ENCODE measurements around the gene NFASC.

NFASC gene

GRCh38 chr1:205041998-205042910 lies 171.6 kb downstream of the NFASC start:
- DNase-seq (ENCODE audit: low read depth), result no peak

- DNase-seq (ENCODE audit: low read depth), result no peak
These were observed 172.5 kb downstream of the NFASC start, which contains the start of gene CNTN2 for GRCh38 chr1:205042911-205043806. TSS of gene CNTN2 (plus strand) at chr1:205043212. CDS start at chr1:205053186, 9,974 bp downstream.

GRCh38 chr1:205043866-205044265 lies 173.2 kb downstream of the NFASC start:
- no peak for DNase-seq (ENCODE audit: low read depth)

GRCh38 chr1:205044741-205045140 lies 174.1 kb downstream of the NFASC start:
- DNase-seq (ENCODE audit: low read depth), result no peak

- DNase-seq (ENCODE audit: low read depth), result no peak
These were observed 174.5 kb downstream of the NFASC start for GRCh38 chr1:205045146-205045545.

GRCh38 chr1:205046870-205047269 lies 176.2 kb downstream of the NFASC start:
- DNase-seq (ENCODE audit: low read depth), result no peak

- no peak for DNase-seq (ENCODE audit: low read depth)
These were observed 177.1 kb downstream of the NFASC start for GRCh38 chr1:205047764-205048231.

GRCh38 chr1:205048382-205048781 lies 177.7 kb downstream of the NFASC start:
- DNase-seq (ENCODE audit: low read depth), result no peak

GRCh38 chr1:205049479-205049878 lies 178.8 kb downstream of the NFASC start:
- no peak for DNase-seq (ENCODE audit: low read depth)

- DNase-seq (ENCODE audit: low read depth), result no peak
These were observed 182.0 kb downstream of the NFASC start for GRCh38 chr1:205052690-205053089.

GRCh38 chr1:205053296-205053695 lies 182.6 kb downstream of the NFASC start:
- no peak for DNase-seq (ENCODE audit: low read depth)

- DNase-seq (ENCODE audit: low read depth), result no peak
These were observed 183.4 kb downstream of the NFASC start for GRCh38 chr1:205054013-205054412.

GRCh38 chr1:205056188-205056611 lies 185.5 kb downstream of the NFASC start:
- DNase-seq (ENCODE audit: low read depth), result no peak

- DNase-seq (ENCODE audit: low read depth), result no peak
These were observed 186.4 kb downstream of the NFASC start for GRCh38 chr1:205056956-205057568.

GRCh38 chr1:205057808-205058575 lies 187.3 kb downstream of the NFASC start:
- no peak for DNase-seq (ENCODE audit: low read depth)

- no peak for DNase-seq (ENCODE audit: low read depth)
These were observed 188.2 kb downstream of the NFASC start for GRCh38 chr1:205058853-205059252.

GRCh38 chr1:205059660-205060059 lies 189.0 kb downstream of the NFASC start:
- DNase-seq (ENCODE audit: low read depth), result no peak

- DNase-seq (ENCODE audit: low read depth), result no peak
These were observed 190.1 kb downstream of the NFASC start for GRCh38 chr1:205060746-205061145.

- no peak for DNase-seq (ENCODE audit: low read depth)
These were observed 190.6 kb downstream of the NFASC start for GRCh38 chr1:205061227-205061626.

GRCh38 chr1:205061665-205062069 lies 191.0 kb downstream of the NFASC start:
- peak; percentile 14 for DNase-seq (ENCODE audit: low read depth)

GRCh38 chr1:205062319-205062718 lies 191.7 kb downstream of the NFASC start:
- DNase-seq (ENCODE audit: low read depth), result no peak
